ENCODE results near the gene OAS3.
"Not testable (repeated sequence)": the region's sequence is repeated elsewhere in the genome, so short reads cannot be mapped to it uniquely, and the experiment has no call there.

OAS3 gene

DNA sequence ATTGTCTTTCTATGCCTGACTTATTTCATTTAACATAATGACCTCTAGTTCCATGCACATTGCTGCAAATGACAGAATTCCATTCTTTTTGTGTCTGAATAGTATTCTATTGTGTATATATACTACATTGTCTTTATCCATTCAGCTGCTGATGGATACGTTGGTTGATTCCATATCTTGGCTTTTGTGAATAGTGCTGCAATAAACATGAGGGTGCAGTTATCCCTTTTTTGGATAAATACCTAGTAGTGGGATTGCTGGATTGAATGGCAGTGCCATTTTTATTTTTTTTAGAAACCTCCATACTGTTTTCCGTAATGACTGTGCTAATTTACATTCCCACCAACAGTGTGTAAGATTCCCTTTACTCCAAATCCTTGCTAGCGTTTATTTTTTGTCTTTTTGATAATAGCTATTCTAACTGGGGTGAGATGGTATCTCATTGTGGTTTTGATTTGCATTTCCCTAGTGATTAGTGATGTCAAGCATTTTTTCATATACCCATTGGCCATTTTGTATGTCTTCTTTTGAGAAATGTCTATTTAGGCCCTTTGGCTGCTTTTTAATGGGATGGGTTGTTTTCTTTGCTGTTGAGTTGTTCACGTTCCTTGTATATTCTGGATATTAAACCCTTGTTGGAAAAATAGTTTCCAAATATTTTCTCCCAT, 42.4 kb downstream of the OAS3 start:
- no peak for DNase-seq (ENCODE audit: low read depth)

DNA sequence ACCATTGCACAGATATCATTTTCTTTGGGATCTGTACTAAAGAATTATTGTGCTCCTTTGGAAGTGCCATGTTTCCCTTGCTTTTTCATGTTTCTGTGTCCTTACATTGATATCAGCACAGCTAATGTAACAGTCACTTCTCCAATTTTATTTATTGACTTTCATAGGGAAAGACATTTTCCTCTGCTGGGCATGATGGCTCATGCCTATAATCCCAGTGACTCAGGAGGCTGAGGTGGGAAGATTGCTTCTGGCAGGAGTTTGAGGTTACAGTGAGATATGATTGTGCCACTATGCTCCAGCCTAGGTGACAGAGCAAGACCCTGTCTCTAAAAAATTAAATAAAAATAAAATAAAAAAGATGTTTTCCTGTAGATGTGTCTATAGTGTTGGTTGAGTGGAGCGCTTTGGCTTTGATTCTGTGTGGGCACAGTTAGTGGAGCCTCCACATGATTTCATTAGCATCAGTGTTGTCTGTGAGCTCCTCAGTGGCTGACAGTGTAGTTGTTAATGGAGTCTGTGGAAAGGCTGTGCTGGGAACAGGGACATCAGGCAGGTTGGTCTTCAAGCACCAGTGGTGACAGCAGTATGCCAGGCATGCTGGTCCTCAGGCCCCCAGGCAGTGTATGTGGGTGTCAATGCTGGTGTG, 47.5 kb downstream of the OAS3 start:
- DNase-seq (ENCODE audit: low read depth), result no peak

DNA sequence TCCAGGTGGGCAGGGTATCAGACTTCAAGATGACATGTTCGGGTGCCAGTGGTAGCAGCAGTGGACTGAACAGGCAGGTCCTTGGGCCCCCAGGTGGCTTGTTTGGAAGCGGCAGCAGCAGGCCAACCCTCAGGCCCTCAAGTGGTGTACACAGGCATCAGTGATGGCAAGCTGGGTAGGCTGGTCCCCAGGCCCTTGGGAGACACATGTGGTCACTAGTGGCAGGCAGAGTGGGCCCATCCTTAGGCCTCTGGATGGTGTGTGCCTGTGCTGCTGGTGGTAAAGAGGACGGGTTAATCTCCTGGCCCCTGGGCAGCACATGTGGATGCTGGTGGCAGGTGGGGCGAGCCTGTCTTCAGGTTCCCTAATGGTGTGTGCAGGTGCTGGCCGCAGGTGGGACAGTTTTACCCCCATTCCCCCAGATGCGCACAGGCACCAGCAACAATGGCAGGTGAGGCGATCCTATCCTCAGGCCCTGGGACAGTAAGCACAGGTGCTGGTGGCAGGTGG, 48.1 kb downstream of the OAS3 start:
- DNase-seq (ENCODE audit: low read depth), result no peak

DNA sequence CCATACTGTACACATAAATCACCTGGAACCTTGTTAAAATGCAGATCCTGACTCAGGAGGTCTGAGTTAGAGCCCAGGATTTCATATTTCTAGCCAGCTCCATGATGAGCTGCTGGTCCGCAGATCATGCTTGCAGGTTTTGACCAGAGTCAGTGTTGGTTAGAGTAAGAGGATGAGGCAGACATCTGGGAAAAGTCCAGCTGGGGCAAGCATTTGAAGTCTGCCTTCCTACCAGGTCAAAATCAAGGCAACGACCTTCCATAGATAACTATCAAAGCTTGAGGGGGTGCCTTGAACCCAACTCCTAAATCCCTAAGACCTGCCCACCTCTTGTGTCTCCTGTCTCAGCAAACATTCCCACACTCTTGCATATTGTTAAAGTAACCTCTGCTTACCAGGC, 49.3 kb downstream of the OAS3 start:
- no peak for DNase-seq (ENCODE audit: low read depth)

DNA sequence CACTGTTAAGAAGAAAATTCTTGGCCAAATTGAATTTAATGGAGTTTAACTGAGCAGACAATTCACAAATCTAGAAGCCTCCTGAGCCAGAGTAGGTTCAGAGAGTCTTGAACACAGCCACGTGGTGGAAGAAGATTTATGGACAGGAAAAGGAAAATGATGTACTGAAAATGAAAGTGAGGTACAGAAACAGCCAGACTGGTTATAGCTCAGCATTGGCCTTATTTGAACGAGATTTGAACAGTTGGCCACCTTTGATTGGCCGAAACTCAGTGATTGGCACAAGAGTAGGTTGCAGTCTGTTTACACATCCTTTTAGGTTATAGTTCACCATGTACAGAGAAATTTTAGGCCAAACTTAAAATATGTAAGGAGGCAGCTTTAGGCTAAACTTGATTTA, 50.0 kb downstream of the OAS3 start:
- no peak for DNase-seq (ENCODE audit: low read depth)

DNA sequence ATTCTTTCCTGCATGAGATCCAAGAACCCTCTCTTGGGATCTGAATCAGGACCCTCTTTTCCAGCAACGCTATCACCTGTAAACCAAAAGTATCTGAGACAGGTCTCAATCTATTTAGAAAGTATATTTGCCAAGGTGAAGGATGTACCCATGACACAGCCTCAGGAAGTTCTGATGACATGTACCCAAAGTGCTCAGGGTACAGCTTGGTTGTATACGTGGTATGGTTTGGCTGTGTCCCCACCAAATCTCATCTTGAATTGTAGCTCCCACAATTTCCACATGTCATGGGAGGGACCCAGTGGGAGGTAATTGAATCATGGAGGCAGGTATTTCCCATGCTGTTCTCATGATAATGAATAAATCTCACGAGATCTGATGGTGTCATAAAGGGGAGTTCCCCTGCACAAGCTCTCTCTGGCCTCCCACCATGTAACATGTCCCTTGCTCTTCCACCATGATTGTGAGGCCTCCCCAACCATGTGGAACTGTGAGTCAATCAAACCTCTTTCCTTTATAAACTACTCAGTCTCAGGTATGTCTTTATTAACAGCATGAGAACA, 50.6 kb downstream of the OAS3 start:
- DNase-seq (ENCODE audit: low read depth), result not testable (repeated sequence)

DNA sequence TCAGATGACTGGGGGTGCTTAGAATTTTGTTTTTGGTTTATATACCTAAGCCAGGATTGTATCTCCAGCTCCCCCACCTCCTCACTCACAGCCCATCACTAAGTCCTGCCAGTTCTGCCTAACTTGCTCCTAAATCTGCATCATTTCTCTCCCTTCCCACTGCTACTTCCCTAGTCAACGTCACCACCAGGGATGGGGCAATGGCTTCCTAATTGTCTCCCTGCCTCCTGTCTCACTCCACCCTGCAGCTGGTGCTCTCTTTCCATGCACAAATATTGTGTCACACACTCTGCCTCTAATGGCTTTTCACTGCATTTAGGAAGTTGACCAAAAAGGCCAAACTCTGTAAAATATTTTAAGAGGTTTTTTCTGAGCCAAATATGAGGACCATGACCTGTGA, 51.5 kb downstream of the OAS3 start:
- DNase-seq (ENCODE audit: low read depth), result no peak

DNA sequence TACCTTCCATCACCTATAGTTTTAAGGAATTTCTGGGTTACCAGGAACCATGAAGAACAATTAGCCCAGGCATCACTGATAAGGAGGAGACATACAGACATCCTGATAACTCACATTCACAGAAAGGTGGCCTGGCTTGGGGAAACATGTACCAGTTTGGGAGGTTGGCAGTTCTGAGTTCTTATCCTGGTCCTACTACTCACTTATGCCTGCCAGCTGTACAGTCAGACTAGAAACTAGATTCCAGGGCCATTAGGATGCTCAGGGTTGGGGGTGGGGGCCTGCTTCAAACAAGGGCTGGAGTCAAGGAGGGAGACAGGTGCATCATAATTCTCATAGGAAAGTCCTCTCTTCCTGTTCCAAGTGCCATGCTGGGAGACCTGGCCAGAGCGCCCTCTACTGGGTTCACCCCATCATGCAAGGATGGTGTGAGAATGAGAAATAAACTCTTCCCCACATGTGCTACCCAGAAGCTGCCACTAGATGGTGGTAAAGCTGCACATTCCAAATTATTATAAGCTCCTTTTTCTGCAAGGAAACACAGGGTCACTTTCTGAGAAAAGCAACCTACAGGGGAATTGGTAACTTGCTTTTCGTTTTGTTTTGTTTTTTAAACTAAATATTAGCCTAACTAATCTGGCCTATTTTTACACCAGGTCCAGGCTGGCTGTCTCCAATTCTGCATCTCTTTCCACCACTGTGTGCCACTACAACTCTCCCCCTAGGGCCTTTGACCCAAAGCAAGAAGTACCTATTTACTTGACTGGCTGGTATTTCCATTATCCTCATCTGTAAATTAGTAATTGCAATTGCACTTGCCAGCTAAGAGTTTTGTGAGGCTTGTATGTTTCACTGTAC, 54.5 kb downstream of the OAS3 start:
- peak; percentile 51 for DNase-seq (ENCODE audit: low read depth)

DNA sequence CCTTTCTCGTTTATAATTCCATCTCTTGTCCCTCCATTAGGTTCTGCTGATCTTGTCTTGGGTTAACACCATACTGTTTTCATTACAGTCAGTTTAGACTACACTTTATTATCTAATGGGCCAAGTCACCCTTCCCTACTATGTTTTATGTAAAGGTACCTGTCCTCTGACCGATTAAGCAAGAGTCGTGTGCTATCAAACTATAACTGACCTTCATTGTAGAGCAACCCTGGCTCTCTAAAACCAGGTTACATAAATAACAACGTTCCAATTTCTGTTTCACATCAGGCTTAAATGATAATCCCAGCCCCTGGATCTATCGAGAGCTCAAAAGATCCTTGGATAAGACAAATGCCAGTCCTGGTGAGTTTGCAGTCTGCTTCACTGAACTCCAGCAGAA, 56.7 kb downstream of the OAS3 start:
- no peak for DNase-seq (ENCODE audit: low read depth)

DNA sequence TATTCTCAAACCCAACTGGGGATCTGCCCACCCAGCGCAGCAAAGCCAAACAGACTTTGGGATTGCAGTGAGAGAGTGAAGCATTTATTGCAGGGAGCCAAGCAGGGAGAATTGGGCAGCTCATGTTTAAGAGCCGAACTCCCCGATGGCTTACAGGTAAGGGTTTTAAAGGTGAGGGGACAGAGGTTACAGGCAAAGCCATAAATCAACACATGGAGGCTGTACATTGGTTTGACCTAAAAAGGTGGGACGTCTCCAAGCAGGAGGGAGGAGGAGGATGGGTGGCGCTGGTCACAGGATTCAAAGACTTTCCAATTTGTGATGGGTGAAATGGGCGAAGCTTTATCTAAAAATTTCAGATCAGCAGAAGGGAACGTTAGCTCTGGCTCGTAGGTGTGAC, 58.2 kb downstream of the OAS3 start:
- no peak for DNase-seq (ENCODE audit: low read depth)

DNA sequence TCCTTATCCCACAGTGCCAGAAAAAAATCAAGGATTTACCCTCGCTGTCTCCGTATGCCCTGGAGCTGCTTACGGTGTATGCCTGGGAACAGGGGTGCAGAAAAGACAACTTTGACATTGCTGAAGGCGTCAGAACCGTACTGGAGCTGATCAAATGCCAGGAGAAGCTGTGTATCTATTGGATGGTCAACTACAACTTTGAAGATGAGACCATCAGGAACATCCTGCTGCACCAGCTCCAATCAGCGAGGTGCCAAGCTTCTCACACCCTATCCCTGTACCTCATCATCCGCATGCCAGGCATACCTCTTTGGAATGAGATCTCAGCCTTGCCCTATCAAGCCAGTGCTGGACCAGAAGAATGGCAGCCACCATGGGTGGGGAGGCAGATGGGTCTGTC, 59.2 kb downstream of the OAS3 start:
- no peak for DNase-seq (ENCODE audit: low read depth)

DNA sequence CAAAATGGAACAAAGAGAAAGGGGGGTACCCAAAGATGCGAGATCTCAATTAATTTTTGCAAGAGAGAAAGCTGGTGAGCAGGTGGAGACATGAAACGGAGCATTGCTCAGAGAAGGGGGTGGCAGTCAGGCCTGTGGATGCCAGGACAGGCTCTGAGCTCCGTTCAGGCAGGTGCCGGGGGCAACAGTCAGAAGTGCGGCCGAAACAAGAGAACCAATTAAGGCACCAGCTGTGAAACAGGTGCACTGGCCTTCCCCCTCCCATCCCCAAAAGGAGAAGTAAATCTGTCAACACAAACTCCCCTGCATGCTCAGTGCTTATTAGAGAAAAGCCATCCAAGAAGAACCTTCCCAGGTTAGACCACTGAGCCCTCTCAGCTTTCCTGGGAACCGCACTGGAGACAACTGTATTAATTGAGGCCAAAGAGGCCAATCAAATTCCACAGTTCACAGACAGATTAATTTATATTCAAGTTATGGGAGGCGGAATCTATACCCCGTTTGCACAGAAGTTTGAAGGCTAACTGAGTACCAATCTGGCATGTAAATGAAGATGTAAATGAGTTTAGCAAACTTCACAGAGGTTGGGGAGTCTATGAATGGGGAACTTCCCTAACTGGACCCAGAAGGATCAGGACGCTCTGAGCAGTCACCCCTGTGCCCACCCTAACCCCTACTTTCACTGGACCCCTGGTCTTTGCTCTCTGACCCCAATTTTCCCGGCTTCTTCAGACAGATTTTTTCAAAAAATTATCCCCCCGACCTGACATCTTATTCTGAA, 60.9 kb downstream of the OAS3 start:
- DNase-seq (ENCODE audit: low read depth), result no peak

DNA sequence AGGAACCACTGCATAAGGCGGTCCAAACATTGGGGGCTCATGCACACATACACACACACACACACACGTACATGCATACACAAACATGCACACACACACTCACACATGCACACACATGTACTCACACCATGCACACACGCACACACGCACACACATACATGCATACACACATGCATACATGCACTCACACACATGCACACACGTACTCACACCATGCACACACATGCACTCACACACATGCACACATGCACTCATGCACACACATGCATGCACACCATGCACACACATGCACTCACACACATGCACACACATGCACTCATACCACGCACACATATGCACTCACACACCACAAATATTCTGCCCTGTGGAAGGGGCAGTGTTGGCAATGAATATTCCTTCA, 62.2 kb downstream of the OAS3 start:
- DNase-seq (ENCODE audit: low read depth), result no peak

DNA sequence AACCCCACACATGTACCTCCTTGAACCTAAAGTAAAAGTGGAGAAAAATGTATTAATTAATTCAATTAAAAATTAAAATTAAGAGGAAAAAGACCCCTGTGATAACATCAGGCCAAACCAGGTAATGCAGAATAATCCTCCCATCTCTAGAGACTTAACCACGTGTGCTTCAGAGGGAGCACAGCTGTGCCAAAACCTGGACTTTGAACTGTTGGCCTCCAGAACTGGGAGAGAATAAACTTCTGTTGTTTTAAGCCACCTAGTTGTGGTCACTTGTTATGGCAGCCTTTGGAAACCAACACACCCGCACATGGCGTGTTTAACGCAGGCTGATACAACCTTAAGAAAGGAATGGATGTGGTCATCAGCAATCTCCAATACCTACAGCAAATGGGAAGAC, 63.9 kb downstream of the OAS3 start:
- no peak for DNase-seq (ENCODE audit: low read depth)

DNA sequence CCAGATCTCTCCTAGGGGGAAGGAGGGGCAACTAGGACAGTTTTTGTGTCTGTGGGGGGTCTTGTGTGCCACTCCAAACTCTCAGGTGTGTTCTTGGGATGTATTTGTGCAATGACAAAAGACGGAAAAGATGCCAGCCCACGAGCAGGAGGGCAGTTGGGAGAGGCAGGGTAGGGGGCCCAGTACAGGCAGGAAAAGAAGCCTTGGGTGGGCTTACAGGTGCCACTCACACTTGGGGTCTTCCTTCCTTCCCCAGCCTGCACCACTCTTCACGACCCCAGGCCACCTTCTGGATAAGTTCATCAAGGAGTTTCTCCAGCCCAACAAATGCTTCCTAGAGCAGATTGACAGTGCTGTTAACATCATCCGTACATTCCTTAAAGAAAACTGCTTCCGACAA, 64.4 kb downstream of the OAS3 start:
- no peak for DNase-seq (ENCODE audit: low read depth)

DNA sequence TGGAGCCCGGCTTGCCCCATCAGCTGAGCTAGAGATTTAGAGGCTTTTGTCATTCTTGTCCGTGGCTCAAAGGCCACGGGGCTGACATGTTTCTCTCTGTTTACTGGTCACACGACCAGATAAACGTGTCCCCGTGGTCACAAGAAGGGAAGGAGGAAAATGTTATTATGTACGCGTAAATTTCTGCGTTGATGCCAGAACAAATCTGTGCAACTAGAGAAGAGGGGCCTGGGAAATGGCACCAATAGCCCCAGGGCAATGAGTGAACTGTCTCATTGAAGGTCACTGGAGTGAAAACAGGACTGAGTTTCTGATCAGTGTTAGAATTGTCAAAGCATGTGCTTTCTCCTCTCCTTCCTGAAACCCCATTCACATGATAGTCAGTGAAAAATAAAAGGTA, 65.4 kb downstream of the OAS3 start:
- no peak for DNase-seq (ENCODE audit: low read depth)

DNA sequence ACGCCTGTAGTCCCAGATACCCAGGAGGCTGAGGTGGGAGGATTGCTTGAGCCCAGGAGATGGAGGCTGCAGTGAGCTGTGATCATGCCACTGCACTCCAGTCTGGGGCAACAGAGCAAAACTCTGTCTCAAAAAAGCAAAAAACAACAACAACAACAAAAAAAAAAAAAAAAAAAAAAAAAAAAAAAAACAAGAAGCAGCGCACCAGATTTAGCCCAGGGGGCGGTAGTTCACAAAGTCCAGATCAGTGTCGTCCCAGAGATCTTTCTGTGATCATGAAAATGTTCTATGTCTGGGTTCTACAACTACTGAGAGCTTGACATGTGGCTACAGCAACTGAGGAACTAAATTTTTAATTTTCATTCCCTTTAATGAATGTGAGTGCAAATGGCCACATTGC, 67.5 kb downstream of the OAS3 start:
- no peak for DNase-seq (ENCODE audit: low read depth)

DNA sequence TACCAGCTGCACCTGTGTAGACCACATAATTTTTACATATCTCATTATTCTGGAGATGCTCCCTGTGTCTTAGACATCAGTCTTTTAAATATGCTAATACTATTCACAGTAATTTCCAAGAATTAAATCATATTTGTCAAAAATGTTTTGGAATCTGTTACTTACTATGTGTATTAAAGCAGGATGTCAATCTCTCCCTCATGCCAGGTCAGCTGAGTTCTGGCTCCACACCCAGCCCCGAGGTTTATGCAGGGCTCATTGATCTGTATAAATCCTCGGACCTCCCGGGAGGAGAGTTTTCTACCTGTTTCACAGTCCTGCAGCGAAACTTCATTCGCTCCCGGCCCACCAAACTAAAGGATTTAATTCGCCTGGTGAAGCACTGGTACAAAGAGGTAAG, 67.9 kb downstream of the OAS3 start:
- no peak for DNase-seq (ENCODE audit: low read depth)

DNA sequence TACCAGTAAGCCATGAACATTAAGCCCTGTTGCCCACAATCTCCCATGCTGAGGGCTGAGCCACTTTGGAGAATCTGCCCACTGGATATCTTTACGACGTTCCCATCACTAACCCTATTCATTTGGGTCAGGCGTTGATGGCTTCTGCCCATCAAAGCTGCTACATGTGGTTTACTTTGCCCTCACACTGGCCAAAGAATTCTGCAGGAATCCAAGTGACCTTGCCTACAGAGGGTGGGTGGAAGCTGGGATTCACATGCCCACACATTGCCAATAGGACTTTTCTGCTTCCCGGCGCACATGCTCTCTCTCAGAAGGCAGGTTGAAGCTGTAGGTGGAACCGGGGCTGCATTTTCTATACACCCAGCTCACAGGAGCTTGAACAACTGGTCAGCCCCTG, 68.4 kb downstream of the OAS3 start:
- no peak for DNase-seq (ENCODE audit: low read depth)

DNA sequence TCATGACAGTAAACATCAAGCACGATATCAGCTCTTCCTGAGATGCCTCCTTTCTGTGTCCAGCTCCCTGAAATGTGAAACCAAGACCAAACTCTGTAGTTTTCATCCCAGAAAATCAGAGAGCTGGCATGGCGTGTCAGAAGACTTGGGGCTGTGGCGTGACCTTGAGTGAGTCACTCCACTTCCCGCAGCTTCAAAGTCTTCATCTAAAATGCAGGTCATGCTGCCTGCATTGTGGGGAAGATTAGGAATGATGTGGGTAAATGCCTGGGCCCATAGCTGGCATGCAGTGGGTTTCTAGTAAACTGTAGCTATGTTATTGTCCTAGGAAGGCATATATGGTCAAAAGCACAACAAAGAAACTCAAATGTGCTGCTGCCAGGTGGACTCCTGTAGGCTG, 68.9 kb downstream of the OAS3 start:
- no peak for DNase-seq (ENCODE audit: low read depth)

DNA sequence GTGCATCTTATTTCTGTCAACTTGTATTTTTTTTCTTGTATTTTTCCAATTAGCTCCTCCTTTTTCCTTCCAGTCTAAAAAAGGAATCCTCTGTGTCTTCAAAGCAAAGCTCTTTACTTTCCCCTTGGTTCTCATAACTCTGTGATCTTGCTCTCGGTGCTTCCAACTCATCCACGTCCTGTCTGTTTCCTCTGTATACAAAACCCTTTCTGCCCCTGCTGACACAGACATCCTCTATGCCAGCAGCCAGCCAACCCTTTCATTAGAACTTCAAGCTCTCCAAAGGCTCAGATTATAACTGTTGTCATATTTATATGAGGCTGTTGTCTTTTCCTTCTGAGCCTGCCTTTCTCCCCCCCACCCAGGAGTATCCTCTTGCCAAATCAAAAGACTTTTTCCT, 72.4 kb downstream of the OAS3 start:
- DNase-seq (ENCODE audit: low read depth), result no peak

DNA sequence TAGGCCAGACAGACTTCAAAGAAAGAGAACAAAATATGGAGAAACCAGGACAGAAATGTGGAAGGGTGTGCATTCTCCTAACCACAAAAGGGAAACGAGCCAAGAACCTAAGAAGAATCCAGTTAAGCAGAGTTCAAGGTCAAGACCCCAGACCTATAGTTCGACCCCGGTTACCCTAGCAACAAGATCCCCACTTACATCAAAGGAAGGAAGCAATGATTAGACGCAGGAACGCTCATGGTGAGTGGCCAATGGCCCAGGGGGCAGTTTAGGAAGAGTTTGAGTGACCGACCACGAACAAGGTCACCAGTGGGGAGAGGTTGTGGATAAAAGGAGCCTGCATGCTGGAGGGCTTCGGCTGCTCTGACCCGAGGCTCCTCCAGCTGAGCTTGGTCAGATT, 76.3 kb downstream of the OAS3 start:
- DNase-seq (ENCODE audit: low read depth), result no peak
